Activated T-cell treated with anti-CD3 and anti-CD28 coated beads, Interleukin-2, amount 50 U/mL, for 24 hours (primary cell): ENCODE data around the gene LGALS4.
"Not testable (repeated sequence)": the region's sequence is repeated elsewhere in the genome, so short reads cannot be mapped to it uniquely, and the experiment has no call there.

Source experiments
- DNase-seq: peaks from one replicate; pipeline ENCODE4 v3.0.0-alpha.2; 2020
- H3K27ac Mint-ChIP-seq: 2 replicates; pipeline ENCODE4 v1.8.0; 2020; ENCODE audit warnings: mild to moderate bottlenecking, mixed read lengths
- H3K27me3 Mint-ChIP-seq: 2 replicates; pipeline ENCODE4 v1.8.0; 2020; ENCODE audit warnings: mixed read lengths
- H3K36me3 Mint-ChIP-seq: 2 replicates; pipeline ENCODE4 v1.8.0; 2020; ENCODE audit warnings: low read depth, mixed read lengths
- H3K4me1 Mint-ChIP-seq: 2 replicates; pipeline ENCODE4 v1.8.0; 2020; ENCODE audit warnings: low read depth, mixed read lengths
- H3K4me3 Mint-ChIP-seq: 2 replicates; pipeline ENCODE4 v1.8.0; 2020; ENCODE audit warnings: mild to moderate bottlenecking, moderate library complexity, mixed read lengths
- H3K9me3 Mint-ChIP-seq: 2 replicates; pipeline ENCODE4 v1.8.0; 2020; ENCODE audit warnings: mixed read lengths

Gene LGALS4

GRCh38 chr19:38785187-38785699 lies 27.5 kb downstream of the LGALS4 start:
- H3K4me1 Mint-ChIP-seq: peaks cover 2% of the 10 kb centered on the region
- no peak overlapping the region for H3K27ac Mint-ChIP-seq
- H3K27me3 Mint-ChIP-seq: no peaks in the 10 kb centered on the region
- no peak for DNase-seq
- no peaks in the 10 kb centered on the region for H3K36me3 Mint-ChIP-seq
- no peaks in the 10 kb centered on the region for H3K9me3 Mint-ChIP-seq
- H3K4me3 Mint-ChIP-seq: no peak overlapping the region

DNA sequence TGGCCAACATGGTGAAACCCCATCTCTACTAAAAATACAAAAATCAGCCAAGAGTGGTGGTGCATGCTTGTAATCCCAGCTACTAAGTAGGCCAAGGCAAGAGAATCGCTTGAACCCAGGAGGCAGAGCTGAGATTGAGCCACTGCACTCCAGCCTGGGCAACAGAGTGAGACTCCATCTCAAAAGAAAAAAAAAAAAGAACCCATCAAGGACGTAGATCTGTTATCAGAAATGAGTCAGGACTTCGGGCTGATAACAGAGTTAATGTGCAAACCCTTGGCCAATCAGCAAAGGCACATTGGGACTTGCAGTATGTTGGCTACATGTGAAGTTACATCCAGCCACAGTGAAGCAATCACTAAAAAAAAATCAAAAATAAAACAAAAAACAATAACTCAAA lies 28.5 kb downstream of the LGALS4 start:
- no peak overlapping the region for H3K27ac Mint-ChIP-seq
- DNase-seq: no peak
- no peak overlapping the region for H3K4me3 Mint-ChIP-seq

GRCh38 chr19:38782212-38782611 lies 30.5 kb downstream of the LGALS4 start:
- DNase-seq, H3K4me1 Mint-ChIP-seq, H3K27ac Mint-ChIP-seq, H3K36me3 Mint-ChIP-seq, H3K9me3 Mint-ChIP-seq, H3K4me3 Mint-ChIP-seq, H3K27me3 Mint-ChIP-seq: not testable (repeated sequence)

More for the DNA sequence above, 28.5 kb downstream of the LGALS4 start:
- Mint-ChIP-seq H3K9me3 (no peaks in the 10 kb centered on the region), H3K4me1 (peaks cover 2% of the 10 kb centered on the region), H3K36me3 (no peaks in the 10 kb centered on the region), H3K27me3 (no peaks in the 10 kb centered on the region)

- H3K4me3 Mint-ChIP-seq: no peak overlapping the region
- no peaks in the 10 kb centered on the region for H3K27me3 Mint-ChIP-seq
- H3K4me1 Mint-ChIP-seq: peaks cover 2% of the 10 kb centered on the region
Measured at GRCh38 chr19:38781058-38781457, 31.7 kb downstream of the LGALS4 start.

DNA sequence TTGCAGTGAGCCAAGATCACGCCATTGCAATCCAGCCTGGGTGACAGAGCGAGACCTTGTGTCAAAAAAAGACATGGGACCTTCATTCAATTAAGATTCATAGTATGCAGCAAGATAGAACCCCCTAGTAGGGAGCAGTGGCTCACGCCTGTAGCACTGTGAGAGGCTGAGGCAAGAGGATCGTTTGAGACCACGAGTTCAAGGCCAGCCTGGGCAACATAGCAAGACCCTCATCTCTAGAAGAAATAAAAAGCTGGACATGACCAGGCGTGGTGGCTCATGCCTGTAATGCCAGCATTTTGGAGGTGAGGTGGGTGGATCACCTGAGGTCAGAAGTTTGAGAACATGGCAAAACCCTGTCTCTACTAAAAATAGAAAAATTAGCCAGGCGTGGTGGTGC lies 32.3 kb downstream of the LGALS4 start:
- Mint-ChIP-seq H3K27me3 (no peaks in the 10 kb centered on the region), H3K36me3 (no peaks in the 10 kb centered on the region), H3K27ac (no peak overlapping the region), H3K4me3 (no peak overlapping the region), H3K9me3 (no peaks in the 10 kb centered on the region), H3K4me1 (peaks cover 2% of the 10 kb centered on the region)
- DNase-seq: no peak

More at GRCh38 chr19:38781058-38781457, 31.7 kb downstream of the LGALS4 start:
- H3K27ac Mint-ChIP-seq: no peak overlapping the region
- H3K9me3 Mint-ChIP-seq: no peaks in the 10 kb centered on the region
- DNase-seq: no peak
- H3K36me3 Mint-ChIP-seq: no peaks in the 10 kb centered on the region

GRCh38 chr19:38778733-38779132 lies 34.0 kb downstream of the LGALS4 start:
- Mint-ChIP-seq H3K4me1 (peaks cover 1% of the 10 kb centered on the region), H3K9me3 (no peaks in the 10 kb centered on the region), H3K36me3 (no peaks in the 10 kb centered on the region), H3K4me3 (no peak overlapping the region), H3K27ac (no peak overlapping the region), H3K27me3 (no peaks in the 10 kb centered on the region)
- no peak for DNase-seq

DNA sequence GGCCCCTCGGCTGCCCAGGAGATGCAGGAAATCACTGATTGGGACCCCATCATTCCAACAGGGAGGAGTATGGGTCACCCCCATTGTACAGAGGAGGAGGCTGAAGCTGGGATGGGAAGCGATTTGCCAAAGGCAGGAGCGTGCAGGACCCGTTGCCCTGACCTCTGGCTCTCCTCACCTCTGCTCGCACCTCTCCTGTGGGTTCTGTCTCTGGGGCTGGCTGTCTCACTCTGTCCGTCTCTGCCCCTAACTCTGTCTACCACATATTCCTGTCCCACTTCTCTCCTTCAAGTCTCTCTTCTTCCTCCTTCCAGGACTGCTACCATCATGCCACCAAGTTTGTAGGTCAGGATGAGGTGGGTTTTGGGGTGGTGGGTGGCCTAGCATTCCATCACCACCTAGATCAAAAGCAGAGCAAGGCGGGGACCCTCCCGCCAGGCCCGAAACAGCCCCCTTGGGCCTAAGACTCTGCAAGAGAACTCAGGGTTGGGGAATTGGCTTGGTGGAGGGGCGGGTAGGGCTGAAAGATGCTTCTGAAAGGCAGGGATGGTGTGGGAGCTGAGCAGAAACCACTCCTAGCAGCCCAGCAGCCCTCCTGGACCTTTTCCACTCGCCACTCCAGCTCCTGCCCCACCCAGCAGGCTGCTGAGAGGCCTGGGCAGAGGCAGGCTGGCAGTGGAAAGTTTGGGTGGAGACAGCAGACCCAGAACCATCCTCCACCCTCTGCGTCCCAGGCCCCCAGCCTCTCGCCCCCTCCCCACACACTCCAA lies 38.4 kb downstream of the LGALS4 start:
- H3K9me3 Mint-ChIP-seq: no peaks in the 10 kb centered on the region
- H3K4me1 Mint-ChIP-seq: peaks cover 3% of the 10 kb centered on the region
- no peak overlapping the region for H3K27ac Mint-ChIP-seq
- H3K27me3 Mint-ChIP-seq: no peaks in the 10 kb centered on the region
- no peaks in the 10 kb centered on the region for H3K36me3 Mint-ChIP-seq
- H3K4me3 Mint-ChIP-seq: no peak overlapping the region
- DNase-seq: no peak

DNA sequence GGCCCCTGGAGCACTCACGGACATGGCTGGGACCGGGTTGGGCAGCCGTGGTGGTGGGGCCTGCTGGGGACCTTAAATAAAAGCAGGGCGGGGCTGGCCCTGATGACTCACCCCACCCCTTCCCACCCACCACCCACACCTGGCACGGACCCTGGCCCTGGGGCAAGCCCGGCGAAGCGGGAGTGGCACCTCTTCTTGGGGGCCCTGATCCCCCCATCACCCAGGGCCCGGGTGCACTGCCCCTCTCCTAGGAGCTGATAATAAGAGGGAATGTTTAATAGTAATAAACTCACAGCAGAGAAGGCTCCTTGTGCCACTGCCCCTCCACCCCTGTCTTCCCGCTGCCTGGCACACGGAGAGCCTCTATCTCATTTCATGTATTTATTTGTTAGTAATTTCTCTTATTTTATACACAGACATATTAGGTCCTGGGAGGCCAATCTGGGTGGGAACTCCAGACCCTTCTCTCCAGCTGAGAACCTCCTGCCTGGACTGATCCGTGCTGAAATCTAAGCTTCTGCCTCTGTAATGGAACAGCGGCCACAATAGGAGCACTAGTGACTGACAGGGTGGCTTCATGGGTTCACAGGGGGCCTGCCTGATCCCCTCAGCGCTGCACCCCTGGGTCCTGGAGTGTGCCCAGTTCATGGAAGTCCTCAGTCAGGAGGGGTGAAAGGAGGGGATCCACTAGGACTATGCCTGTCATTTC lies 39.1 kb downstream of the LGALS4 start, which contains the start of gene LGALS7:
Gene LGALS7 (minus strand): TSS at position 49 of the 709 bp plus-strand sequence. CDS start 25 bp downstream, at position 24.
- Mint-ChIP-seq H3K9me3 (no peaks in the 10 kb centered on the region), H3K4me1 (peaks cover 8% of the 10 kb centered on the region), H3K4me3 (no peak within 1 kb of the TSS), H3K27ac (no peak within 1 kb of the TSS), H3K27me3 (no peaks in the 10 kb centered on the region), H3K36me3 (no peaks in the 10 kb centered on the region)
- DNase-seq: no peak

GRCh38 chr19:38771569-38771968 lies 41.2 kb downstream of the LGALS4 start:
- H3K27me3 Mint-ChIP-seq, H3K36me3 Mint-ChIP-seq, H3K4me3 Mint-ChIP-seq, H3K4me1 Mint-ChIP-seq, H3K27ac Mint-ChIP-seq, DNase-seq, H3K9me3 Mint-ChIP-seq: not testable (repeated sequence)

- not testable (repeated sequence) for H3K36me3 Mint-ChIP-seq, H3K27me3 Mint-ChIP-seq, DNase-seq, H3K9me3 Mint-ChIP-seq, H3K4me3 Mint-ChIP-seq, H3K4me1 Mint-ChIP-seq, H3K27ac Mint-ChIP-seq
Measured at GRCh38 chr19:38770949-38771275, 41.8 kb downstream of the LGALS4 start.

- not testable (repeated sequence) for H3K27ac Mint-ChIP-seq, H3K36me3 Mint-ChIP-seq, DNase-seq, H3K4me3 Mint-ChIP-seq, H3K4me1 Mint-ChIP-seq, H3K9me3 Mint-ChIP-seq, H3K27me3 Mint-ChIP-seq
Measured at GRCh38 chr19:38770228-38770948, 42.4 kb downstream of the LGALS4 start.

GRCh38 chr19:38769635-38770211 lies 43.0 kb downstream of the LGALS4 start:
- Mint-ChIP-seq H3K36me3 (no peaks in the 10 kb centered on the region), H3K27me3 (no peaks in the 10 kb centered on the region), H3K27ac (no peak overlapping the region), H3K4me1 (peaks cover 8% of the 10 kb centered on the region), H3K4me3 (peak overlapping the region; percentile 46), H3K9me3 (no peaks in the 10 kb centered on the region)
- peak; percentile 95 for DNase-seq

DNA sequence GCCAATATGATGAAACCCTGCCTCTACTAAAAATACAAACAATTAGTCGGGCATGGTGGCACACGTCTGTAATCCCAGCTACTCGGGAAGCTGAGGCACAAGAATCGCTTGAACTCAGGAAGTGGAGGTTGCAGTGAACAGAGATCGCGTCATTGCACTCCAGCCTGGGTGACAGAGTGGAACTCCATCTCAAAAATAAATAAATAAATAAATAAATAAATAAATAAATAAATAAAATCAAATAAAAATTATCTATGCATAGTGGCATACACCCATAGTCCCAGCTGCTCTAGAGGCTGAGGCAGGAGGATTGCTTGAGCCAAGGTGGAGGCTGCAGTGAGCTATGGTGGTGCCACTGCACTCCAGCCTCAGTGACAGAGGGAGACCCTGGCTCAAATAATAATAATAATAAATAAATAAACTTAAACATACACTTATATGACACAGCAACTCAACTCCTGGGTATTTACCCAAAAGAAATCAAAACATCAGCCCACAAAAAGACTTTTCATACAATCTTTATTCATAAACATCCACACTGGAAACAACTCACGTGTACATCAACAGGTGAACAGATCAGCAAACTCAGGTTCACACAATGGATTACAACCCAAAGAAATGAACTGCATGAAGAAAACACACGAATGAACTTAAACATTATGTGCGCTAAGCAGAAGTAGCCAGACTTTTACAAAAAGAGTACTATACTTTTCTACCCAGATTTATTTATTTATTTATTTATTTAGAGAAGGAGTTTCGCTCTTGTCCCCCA lies 46.3 kb downstream of the LGALS4 start:
- Mint-ChIP-seq H3K27me3 (no peaks in the 10 kb centered on the region), H3K4me1 (peaks cover 8% of the 10 kb centered on the region), H3K36me3 (no peaks in the 10 kb centered on the region), H3K27ac (no peak overlapping the region), H3K9me3 (no peaks in the 10 kb centered on the region), H3K4me3 (no peak overlapping the region)
- no peak for DNase-seq

GRCh38 chr19:38765214-38765613 lies 47.5 kb downstream of the LGALS4 start:
- no peak overlapping the region for H3K4me3 Mint-ChIP-seq
- DNase-seq: no peak
- no peaks in the 10 kb centered on the region for H3K27me3 Mint-ChIP-seq
- H3K36me3 Mint-ChIP-seq: no peaks in the 10 kb centered on the region
- H3K27ac Mint-ChIP-seq: no peak overlapping the region
- peaks cover 8% of the 10 kb centered on the region for H3K4me1 Mint-ChIP-seq
- no peaks in the 10 kb centered on the region for H3K9me3 Mint-ChIP-seq
